BJ (cell line): ENCODE data around the gene NUFIP2. TPM values are rescaled to one million over a fixed set of nuclear protein-coding genes. Genes with fewer than 3 reads are reported as not detected.
"Not testable (repeated sequence)": the region's sequence is repeated elsewhere in the genome, so short reads cannot be mapped to it uniquely, and the experiment has no call there.

ENCODE experiments used
- CTCF ChIA-PET: fragments of 350-600 bp; formaldehyde crosslinking; extraction: SDS; loops from one replicate; lab custom pipeline; 2021; ENCODE audit warnings: antibody characterized with exemption, inconsistent platforms; lab: Yijun Ruan, JAX
- POLR2A ChIA-PET: fragments of 300-600 bp; sonication (Branson Sonifier 250); formaldehyde crosslinking; extraction: SDS; loops from one replicate; lab custom pipeline; 2021; ENCODE audit warnings: antibody characterized with exemption; lab: Charles Lee
- DNase-seq: peaks from one replicate; pipeline ENCODE4 v3.0.0-alpha.2; 2011; ENCODE audit warnings: low read depth
- H3K27me3 ChIP-seq: 2 replicates; pipeline ENCODE4 v1.6.0; 2011; ENCODE audit warnings: low read length; ENCODE audit not compliant: control insufficient read depth, insufficient read depth
- H3K36me3 ChIP-seq: 2 replicates; pipeline ENCODE4 v1.5.1; 2011; ENCODE audit warnings: low read length; ENCODE audit not compliant: control insufficient read depth, insufficient read depth
- H3K4me3 ChIP-seq: 2 replicates; pipeline ENCODE4 v1.5.1; 2011; ENCODE audit warnings: low read depth, mild to moderate bottlenecking, control low read depth, low read length
- CTCF ChIP-seq: IDR thresholded peaks from 2 replicates; pipeline ENCODE4 v1.5.1; 2011; ENCODE audit warnings: low read depth, mild to moderate bottlenecking, control low read depth, inconsistent platforms, low read length, moderate library complexity; ENCODE audit not compliant: insufficient read depth
- polyA minus RNA-seq: library from RNA; depleted of rRNA, polyadenylated mRNA; stranded (reverse); fragments of >200 nt; gene quantifications from 2 replicates; pipeline ENCODE4 v1.2.3, GENCODE V29; 2011; rRNA and poly(A)+ RNA removed
- polyA plus RNA-seq: library from polyadenylated mRNA; depleted of rRNA; stranded (reverse); fragments of >200 nt; gene quantifications from 2 replicates; pipeline ENCODE4 v1.2.3, GENCODE V29; 2011; rRNA removed

Gene NUFIP2
- polyA plus RNA-seq (7.3 and 9.5 TPM in 2 replicates), polyA minus RNA-seq (15.0 and 20.6 TPM in 2 replicates)

GRCh38 chr17:29293890-29294579 is at the start of gene NUFIP2:
TSS of gene NUFIP2 (minus strand) at chr17:29294148. CDS start at chr17:29294059, 89 bp downstream.
- ChIA-PET POLR2A (interaction anchor here (0.6 to 1.0 kb wide), 7 partner anchors 37 to 1006 kb away, joined by 3 to 6 read pairs (median 3); no protein-coding TSS in a partner anchor), CTCF (interaction anchor here (0.8 to 1.8 kb wide), 6 partner anchors 9 to 178 kb away, joined by 3 to 7 read pairs (median 4); no protein-coding TSS in a partner anchor)
- Histone ChIP-seq H3K27me3 (no peaks in the 10 kb centered on the region), H3K4me3 (peak within 1 kb of the TSS; percentile 79), H3K36me3 (no peaks in the 10 kb centered on the region)
- peak; percentile 93 for DNase-seq
- TF ChIP-seq CTCF = no peak

GRCh38 chr17:29342158-29342765 is 48.3 kb upstream of the NUFIP2 start:
- H3K36me3 ChIP-seq = no peaks in the 10 kb centered on the region
- H3K27me3 ChIP-seq = peaks cover 13% of the 10 kb centered on the region
- POLR2A ChIA-PET = interaction anchor here (0.6 kb wide), 1 partner anchor 10 kb away, joined by 6 read pairs; no protein-coding TSS in a partner anchor
- no peak for DNase-seq
- no peak for TF ChIP-seq CTCF
- CTCF ChIA-PET = no interaction called here
- no peak overlapping the region for H3K4me3 ChIP-seq

- peak; percentile 20 for DNase-seq
- Histone ChIP-seq H3K4me3 (no peak overlapping the region), H3K27me3 (peaks cover 13% of the 10 kb centered on the region), H3K36me3 (no peaks in the 10 kb centered on the region)
- ChIA-PET CTCF (no interaction called here), POLR2A (interaction anchor here (0.6 kb wide), 2 partner anchors 10 to 16 kb away, joined by 3 to 6 read pairs; no protein-coding TSS in a partner anchor)
- TF ChIP-seq CTCF = no peak
Observed at GRCh38 chr17:29341726-29342125, 47.8 kb upstream of the NUFIP2 start.

GRCh38 chr17:29339016-29339415 is 45.1 kb upstream of the NUFIP2 start:
- CTCF ChIA-PET, POLR2A ChIA-PET: not testable (repeated sequence)
- peaks cover 11% of the 10 kb centered on the region for H3K27me3 ChIP-seq

GRCh38 chr17:29331708-29332085 is 37.7 kb upstream of the NUFIP2 start:
- Histone ChIP-seq H3K4me3 (no peak overlapping the region), H3K27me3 (no peaks in the 10 kb centered on the region), H3K36me3 (no peaks in the 10 kb centered on the region)
- POLR2A ChIA-PET = no interaction called here
- no peak for DNase-seq
- CTCF ChIA-PET = interaction anchor here (0.7 kb wide), 1 partner anchor 15 kb away, joined by 3 read pairs; no protein-coding TSS in a partner anchor
- TF ChIP-seq CTCF = no peak

More at GRCh38 chr17:29339016-29339415, 45.1 kb upstream of the NUFIP2 start:
- H3K4me3 ChIP-seq, DNase-seq, H3K36me3 ChIP-seq: not testable (repeated sequence)
